WI38 (cell line): ENCODE data around the gene NUP62CL.

Experiments
- H3K4me3 ChIP-seq: 2 replicates; pipeline ENCODE4 v1.5.1; 2011; ENCODE audit warnings: low read depth, mild to moderate bottlenecking, control low read depth, low read length
- TF ChIP-seq, protein P1 (sequence below): IDR thresholded peaks from 2 replicates; pipeline ENCODE4 v1.5.1; 2012; ENCODE audit warnings: low read depth, mild to moderate bottlenecking, control low read depth, low read length

The NUP62CL gene

DNA sequence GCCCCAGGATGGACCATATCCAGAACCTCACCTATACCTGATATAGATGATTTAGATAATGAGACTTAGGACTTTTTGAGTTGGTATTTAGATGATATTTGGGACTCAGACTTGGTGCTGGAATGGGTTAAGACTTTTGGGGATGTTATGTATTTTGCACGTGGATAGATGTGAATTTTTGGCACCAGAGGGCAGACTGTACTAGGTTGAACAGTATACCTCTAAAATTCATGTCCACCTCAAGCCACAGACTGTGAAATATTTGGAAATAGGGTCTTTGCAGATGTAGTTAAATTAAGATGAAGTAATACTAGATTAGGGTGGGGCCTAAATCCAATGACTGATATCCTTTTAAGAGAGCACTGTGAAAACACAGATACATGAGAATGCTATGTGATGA lies 103.3 kb downstream of the NUP62CL start:
- TF ChIP-seq, protein P1, sequence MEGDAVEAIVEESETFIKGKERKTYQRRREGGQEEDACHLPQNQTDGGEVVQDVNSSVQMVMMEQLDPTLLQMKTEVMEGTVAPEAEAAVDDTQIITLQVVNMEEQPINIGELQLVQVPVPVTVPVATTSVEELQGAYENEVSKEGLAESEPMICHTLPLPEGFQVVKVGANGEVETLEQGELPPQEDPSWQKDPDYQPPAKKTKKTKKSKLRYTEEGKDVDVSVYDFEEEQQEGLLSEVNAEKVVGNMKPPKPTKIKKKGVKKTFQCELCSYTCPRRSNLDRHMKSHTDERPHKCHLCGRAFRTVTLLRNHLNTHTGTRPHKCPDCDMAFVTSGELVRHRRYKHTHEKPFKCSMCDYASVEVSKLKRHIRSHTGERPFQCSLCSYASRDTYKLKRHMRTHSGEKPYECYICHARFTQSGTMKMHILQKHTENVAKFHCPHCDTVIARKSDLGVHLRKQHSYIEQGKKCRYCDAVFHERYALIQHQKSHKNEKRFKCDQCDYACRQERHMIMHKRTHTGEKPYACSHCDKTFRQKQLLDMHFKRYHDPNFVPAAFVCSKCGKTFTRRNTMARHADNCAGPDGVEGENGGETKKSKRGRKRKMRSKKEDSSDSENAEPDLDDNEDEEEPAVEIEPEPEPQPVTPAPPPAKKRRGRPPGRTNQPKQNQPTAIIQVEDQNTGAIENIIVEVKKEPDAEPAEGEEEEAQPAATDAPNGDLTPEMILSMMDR = no peak
- H3K4me3 ChIP-seq = no peak overlapping the region

DNA sequence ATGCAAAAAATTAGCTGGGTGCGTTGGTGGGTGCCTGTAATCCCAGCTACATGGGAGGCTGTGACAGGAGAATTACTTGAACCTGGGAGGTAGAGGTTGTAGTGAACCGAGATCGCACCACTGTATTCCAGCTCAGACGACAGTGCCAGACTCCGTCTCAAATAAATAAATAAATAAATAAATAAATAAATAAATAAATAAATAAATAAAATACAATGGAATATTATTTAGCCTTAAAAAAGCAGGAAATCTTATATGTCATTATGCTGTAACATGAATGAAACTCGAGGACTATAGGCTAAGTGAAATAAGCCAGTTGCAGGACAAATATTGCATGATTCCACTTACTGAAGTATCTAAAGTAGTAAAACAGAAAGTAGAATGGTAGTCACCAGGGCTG lies 130.1 kb downstream of the NUP62CL start:
- H3K4me3 ChIP-seq = no peak overlapping the region
- TF ChIP-seq, protein P1 = no peak
